Activated CD4-positive, alpha-beta T cell treated with anti-CD3 and anti-CD28 coated beads for 1 hour (primary cell): Measurements from ENCODE around the gene SLC41A2.
A peak's percentile ranks its signal among the peaks of the same experiment; 100 is the strongest.
"Not testable (repeated sequence)": the region's sequence is repeated elsewhere in the genome, so short reads cannot be mapped to it uniquely, and the experiment has no call there.

Experiments used
- DNase-seq: peaks from one replicate; pipeline ENCODE4 v3.0.0-alpha.2; 2020

Gene SLC41A2

DNA sequence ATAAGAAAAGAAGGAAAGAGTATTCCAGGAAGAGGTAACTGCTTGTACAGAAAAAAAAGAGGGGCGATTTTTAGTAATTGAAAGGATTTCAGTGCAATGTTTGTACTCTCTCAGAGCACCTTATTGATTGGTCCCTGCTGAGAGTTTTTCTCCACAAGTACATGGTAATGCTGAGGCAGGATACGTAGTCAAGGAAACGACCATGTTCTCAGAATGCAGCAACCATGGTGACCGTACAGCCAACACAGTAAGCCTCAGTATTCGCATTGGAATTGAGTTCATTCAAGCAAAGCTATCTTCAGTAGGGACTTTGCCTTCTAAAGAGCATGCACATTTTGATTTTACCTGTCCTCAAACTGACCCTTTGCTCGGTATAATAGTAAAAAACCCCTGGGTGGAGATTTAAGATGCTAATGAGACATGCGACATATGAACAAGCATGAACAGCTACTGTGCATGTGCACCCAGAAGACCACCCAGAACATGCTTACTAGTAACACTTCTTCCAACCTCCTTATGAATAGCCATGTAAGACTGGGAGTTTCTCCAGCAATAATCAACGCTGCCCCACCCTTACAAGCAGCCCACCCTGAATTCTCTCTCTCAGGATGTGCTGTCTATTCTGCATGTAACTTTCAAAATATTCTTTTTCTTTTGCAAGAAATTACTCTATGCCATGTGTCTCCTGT is 6.2 kb upstream of the SLC41A2 start:
- DNase-seq = no peak

DNA sequence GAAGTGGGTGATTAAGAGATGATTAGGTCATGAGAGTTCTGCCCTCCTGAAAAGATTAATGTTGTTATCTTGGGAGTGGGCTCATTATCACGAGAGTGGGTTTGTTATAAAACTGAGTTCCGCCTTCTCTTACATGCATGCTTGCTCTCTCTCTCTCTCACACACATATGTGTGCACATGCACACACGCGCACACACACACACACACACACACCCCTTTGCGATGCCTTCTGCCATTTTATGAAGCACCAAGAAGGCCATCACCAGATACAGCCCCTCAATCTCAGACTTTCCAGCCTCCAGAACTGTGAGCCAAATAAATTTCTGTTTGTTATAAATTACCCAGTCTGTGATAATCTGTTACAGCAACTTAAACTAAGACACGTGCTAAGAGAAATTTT is 5.7 kb upstream of the SLC41A2 start:
- DNase-seq = no peak

DNA sequence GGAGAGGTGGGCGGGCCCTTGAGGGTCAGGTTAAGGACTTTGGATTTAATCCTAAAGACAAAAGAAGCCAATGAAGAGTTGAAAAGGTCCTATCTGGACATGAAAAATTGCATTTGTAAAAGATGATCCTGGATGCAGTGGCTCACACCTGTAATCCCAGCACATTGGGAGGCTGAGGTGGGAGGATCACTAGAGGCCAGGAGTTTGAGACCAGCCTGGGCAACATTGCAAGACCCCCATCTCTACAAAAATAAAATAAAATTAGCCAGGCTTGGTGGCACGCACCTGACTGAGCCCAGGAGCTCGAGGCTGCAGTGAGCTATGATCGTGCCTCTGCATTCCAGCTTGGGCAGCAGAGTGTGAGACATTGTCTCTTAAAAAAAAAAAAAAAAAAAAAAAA is 2.4 kb upstream of the SLC41A2 start:
- DNase-seq = no peak

DNA sequence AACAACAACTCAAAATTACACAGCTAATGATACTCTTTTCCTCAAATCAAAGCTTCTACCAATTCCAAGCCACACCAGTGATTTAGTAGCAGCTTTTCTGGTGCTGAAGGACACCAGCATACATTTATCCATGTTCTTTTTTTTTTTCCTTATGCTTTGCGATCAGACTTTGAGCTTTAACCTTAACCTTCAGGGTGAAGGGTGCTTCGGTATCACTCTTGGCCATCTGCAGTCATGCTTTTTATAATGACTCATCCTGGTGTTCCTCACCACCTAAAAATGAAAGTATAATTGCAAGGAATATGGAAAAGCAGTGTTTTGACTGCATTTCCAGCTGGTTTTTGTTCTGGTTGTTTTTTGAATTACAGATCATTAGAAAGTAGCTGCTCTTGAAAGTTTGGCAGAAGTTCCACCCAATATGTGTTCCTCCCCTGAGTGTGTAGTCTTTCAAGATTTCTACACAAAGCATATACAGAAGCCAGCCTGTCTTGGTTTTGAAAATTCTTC is 1.3 kb upstream of the SLC41A2 start:
- no peak for DNase-seq

DNA sequence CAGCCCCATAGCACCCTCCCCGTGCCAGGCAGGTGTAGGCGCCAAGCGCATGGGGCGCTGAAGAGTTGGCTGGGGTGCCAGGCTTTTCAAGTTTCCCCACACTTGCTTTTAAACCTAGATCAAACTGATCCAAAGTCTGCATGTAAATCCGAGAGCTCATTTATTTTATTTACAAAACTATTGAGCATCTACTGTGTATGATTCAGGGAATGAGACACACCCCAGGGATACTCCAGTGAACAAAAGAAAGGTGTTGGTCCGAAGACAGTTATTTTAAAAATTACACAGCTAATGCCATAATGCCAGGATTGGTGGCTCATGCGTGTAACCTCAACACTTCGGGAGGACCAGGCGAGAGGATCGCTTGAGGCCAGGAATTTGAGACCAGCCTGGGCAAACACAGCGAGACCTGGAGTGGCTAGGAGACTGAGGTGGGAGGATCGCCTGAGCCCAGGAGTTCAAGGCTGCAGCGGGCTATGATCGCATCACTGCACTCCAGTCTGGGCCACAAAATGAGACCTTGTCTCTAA is 780 bp upstream of the SLC41A2 start:
- DNase-seq = no peak

DNA sequence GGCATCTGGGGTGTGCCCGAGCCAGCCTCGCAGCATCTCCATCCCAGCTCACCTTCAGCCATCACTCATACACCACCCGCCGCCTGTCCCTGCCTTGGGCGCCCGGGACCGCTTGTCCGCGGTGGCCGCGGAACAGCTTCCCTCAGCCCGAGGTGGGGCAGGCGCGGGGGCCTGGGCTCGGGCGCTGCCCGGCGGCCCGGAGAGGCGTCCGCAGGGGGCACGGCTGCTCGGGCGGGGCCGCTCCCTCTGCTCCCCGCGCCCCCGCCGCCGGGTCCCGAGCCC is 430 bp downstream of the SLC41A2 start:
- DNase-seq = peak; percentile 22

DNA sequence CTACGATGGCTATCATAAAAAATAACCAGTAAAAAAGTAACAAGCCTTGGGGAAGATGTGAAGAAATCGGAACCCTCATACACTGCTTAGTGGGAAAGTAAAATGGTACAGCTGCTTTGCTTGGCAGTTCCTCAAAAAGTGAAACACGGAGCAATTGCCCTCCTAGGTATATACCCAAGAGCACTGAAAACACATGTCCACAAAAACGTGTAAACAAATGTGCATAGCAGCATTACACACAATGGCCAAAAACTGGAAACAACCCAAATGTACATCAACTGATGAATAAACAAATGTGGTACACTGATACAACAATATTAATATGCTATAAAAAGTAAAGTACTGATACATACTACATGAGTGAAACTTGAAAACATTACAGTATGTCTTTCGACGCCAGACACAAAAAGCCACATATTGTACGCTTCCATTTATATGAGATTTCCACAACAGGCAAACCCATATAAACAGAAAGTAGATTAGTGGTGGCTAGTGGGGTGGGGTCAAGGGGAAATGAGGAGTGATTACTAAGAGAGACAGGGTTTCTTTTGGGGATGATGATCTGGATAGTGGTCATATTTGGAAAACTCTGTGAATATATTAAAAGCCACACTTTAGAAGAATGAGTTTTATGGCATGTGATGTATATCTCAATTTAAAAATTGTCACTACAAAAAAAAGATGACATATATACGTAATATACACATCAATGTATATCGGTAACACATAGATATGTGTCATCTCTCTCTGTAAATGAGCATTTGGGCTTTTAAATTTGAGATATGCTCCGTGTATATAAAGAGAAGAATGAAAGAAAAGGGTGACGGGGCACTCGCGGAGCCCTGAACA is 996 bp downstream of the SLC41A2 start:
- DNase-seq = no peak

DNA sequence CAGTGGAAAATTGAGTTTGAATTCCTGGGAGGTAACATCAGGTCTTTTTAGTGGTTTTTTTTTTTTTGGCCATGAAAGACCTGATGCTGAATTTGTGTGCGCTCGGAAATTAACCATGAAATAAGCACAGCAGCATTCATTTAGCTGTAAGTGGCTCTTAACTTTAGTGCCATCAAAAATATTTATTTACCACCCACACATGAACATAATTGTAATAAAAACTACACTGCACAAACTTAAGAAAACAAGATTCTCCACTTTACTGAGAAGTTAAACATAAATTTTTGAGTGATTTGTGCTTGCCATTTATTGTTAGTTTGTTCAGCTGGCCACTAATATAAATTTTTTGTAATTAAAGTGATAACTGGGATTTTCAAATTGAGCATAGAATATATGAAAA is 2.4 kb downstream of the SLC41A2 start:
- DNase-seq = no peak

DNA sequence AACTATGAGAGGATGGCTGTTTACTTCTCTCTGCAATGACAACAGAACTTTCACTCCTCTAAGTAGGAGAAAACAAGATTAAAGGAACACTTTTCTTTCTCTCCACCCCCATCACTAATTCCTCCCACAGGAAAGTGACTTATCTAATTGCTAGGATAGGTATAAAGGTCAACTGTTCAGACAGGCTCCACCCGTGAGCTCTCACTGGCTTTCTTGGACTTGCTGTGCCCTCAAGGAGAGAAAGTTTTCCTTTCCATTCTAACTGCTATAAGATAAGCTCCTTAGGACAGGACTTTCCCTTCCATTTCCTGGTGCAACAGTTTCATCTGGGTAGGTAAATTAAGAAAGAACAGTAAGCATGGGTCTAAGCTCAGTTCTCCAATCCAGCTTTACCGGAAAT is 4.8 kb downstream of the SLC41A2 start:
- DNase-seq = no peak

DNA sequence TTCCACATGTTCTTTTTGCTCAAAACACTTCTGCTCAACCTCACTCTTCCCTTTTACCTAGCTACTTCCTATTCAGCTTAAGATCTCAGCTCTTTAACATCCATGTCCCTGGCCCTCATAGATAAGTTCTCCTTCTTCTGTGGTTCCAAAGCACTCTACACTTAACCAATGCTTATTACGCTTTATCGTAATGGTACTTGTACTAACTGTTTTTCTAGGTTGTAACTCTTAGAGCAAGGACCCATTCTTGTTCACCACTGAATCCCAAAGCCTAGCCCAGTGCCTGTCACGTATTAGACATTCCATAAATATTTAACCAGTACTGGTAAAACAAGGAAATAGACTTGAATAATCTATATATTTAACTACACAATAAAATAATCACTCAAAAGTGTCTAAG is 5.3 kb downstream of the SLC41A2 start:
- DNase-seq = no peak

DNA sequence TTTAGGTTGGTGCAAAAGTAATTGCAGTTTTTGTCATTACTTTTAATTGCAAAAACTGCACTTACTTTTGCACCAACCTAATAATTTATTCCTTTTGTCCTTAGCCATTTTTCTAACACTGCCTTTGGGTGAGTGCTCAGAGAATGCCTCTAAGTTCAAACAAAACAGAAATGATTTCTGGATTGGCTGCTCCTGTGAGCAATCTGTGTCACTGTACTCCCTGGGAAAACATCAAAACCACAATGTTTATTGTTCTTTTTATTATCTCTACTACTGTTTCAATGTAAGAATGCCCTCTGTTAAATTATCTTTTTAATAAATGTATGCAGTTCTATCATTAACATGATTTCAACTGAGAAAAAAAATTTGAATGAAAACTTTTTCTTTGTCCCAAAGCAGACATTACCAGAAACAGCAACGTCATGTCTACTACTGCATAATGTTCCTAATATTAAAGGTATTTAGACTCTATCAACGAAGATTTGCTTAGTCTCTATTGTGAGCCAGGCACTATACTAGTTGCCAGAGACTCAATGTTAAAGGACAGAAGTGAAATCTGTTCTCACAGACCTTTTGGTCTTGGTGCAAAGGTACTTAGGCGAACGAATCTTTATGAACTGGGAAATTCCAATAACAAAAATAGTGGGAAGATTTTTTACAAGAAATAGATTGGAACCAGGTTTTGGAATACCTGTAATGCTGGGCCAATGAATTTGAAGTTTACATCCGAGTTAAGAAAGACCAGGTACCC is 6.2 kb downstream of the SLC41A2 start:
- no peak for DNase-seq

DNA sequence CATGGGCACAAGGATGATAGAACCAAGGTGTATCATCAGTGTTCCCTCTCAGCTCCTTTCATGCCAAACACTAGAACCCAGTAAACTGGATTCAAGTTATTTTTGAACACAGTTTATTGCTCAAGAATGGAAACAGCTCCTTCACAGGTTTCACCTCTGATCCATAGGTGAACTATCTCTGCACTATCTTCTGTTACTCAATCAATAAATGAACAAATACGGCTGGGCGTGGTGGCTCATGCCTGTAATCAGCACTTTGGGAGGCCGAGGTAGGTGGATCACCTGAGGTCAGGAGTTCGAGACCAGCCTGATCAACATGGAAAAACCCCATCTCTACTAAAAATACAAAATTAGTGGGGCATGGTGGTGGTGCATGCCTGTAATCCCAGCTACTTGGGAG is 9.4 kb downstream of the SLC41A2 start:
- not testable (repeated sequence) for DNase-seq

DNA sequence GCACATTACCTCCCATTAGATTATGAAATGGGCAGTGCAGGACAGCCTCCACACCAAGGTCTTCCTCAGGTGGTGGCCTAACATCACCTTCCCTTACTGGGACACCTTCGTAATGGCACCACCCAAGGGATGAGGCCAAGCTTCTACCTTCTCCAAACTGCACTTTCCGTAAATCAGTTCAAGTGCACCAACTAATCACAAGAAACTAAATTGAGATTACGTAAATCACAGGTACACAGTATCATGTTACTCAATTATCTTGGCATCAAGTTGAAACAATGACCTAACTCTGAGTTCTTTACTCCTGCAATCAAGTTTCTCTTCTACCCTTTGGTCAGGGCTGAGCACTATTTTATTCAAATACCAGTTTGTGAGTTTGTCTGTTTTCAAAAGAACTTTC is 13.8 kb downstream of the SLC41A2 start:
- no peak for DNase-seq

DNA sequence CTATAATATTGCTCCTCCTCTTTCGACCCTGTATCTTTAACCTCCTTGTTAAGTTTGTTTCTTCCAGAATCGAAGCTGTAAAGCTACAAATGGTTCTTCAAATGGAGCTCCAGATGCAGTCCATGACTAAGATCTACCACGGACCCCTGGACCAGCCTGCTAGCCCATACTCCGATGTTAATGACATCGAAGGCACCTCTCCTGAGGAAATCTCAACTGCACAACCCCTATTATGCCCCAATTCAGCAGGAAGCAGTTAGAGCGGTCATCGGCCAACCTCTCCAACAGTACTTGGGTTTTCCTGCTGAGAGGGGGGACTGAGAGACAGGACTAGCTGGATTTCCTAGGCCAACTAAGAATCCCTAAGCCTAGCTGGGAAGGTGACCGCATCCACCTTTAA is 14.7 kb downstream of the SLC41A2 start:
- DNase-seq = not testable (repeated sequence)

DNA sequence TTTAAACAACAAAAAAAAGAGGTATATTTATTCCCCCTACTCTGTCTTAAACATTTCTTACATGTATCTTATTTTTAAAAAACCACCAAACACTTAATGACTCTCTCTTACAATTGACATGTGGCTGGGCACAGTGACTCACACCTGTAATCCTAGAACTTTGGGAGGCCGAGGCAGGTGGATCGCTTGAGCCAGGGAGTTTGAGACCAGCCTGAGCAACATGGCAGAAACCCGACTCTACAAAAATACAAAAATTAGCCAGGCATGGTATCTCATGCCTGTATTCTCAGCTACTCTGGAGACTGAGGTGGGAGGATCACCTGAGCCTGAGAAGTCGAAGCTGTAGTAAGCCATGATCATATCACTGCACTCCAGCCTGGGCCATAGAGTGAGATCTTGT is 16.0 kb downstream of the SLC41A2 start:
- no peak for DNase-seq

DNA sequence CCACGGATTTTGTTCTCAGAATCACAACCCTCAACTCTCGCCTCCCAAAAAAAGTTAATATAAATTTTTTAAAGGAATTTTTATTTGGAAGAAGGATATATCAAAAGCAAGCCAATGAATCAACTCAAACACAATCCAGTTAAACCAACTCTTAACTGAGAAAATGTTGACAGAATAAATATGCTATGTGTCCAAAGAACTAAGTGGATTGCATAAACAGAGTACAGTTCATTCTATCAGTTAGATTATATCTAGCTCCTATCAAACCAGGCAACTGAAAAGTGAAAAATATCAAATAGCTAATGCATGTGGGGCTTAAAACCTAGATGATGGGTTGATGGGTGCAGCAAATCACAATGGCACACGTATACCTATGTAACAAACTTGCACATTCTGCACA is 16.6 kb downstream of the SLC41A2 start:
- DNase-seq = no peak

DNA sequence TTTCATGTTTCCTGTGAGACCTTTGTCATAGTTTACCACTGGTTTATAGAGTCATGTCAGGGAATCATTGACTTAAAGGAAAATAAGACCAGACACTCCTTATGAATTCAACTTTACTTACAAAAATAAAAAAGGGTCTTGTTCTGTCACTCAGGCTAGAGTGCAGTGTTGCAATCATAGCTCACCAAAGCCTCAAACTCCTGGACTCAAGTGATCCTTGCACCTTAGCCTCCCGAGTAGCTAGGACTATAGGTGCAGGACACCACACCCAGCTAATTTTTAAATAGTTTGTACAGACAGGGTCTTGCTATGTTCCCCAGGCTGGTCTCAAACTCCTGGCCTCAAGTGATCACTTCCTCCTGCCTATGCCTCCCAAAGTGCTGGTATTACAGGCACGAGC is 19.0 kb downstream of the SLC41A2 start:
- DNase-seq = no peak

DNA sequence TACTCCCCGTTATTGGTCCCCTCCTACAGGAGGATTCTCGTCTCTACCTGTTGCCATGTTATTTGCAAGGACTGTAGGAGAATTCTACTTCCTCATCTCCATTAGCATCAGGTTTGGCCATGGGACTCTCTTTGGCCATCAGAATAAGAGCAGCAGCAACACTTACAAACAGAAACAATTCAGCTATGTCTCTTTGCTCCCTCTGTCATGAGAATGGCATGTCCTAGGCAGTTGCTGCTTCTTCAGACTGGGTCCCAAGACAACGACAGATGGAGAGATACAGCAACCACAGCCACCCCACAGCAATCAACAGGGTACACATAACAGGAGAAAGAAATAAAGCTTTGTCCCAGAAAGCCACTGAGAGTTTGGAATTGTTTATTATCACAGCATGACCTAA is 19.7 kb downstream of the SLC41A2 start:
- no peak for DNase-seq

DNA sequence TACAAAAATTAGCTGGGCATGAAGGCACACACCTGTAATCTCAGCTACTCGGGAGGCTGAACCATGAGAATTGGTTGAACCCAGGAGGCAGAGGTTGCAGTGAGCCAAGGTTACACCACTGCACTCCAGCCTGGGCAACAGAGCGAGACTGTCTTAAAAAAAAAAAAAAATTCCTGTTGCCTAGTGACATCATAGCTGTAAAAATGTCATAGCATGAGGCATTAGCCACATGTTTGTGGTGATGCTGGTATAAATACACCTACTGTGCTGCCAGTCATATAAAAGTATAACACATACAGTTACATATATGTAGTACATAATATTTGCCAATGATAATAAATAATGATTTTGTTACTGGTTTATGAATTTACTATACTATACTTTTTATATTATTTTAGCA is 22.2 kb downstream of the SLC41A2 start:
- no peak for DNase-seq

DNA sequence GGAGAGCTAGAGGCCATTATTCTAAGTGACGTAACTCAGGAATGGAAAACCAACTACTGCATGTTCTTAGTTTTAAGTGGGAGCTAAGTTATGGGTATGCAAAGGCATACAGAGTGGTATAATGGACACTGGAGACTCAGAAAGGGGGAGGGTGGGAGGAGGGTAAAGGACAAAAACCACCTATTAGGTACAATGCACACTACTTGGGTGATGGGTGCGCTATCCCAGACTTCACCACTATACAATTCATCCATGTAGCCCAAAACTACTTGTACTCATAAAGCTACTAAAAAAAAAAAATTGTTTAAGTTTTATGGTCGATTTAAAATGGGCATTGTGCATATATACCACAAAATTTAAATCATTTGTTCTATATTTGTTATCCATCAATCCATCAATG is 24.3 kb downstream of the SLC41A2 start:
- DNase-seq = no peak

DNA sequence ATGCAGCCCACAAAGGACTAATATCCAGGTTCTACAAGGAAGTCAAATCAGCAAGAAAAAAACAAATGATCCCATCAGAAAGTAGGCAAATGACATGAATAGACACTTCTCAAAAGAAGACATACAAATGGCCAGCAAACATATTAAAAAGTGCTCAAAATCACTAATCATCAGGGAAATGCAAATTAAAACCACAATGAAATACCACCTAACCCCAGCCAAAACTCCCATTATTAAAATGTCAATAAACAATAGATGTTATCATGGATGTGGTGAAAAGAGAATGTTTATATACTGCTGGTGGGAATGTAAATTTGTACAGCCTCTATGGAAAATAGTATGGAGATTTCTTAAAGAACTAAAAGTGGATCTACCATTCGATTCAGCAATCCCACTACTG is 25.0 kb downstream of the SLC41A2 start:
- DNase-seq = no peak

DNA sequence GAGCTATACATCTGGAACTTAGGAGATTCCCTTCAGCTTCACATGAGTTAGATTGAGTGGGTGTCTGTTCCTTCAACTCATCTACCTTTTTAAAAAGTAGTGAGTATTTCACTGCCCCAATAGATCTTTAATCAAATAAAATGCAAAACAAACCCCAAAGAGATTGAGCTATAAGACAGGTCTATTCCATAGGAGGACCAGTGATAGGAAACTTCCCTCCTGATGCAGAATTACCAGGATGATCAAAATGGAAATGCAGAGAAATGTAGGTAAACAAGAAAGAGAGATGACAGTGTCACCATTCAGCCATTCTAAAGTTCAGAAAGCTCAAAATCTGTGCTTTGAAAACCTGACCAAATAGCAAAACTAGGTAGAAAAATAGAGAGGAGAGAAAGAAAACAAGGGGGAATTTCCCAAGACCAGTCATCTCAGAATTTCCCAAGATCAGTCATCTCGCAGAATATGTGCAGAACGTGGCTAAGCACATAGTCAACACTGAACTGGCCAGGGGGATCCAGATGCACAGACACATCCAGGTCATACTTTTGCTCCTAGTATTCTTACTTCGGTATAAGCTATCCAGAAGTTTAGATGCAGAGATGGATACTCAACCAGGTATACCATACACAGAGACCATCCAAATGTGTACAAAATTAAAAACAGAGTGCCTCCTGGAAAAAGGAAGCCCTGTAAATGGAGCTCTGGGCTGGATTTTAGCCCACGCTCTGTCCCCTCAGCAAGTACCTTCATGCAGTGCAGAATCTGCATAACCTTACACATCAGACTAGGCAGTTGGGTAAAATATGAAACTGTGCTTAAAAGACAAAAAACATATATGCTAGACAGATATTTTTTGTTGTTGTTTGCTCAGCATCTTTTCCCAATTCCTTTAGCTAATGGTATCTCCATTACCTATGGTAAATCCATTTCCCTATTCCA is 27.4 kb downstream of the SLC41A2 start:
- DNase-seq = no peak

DNA sequence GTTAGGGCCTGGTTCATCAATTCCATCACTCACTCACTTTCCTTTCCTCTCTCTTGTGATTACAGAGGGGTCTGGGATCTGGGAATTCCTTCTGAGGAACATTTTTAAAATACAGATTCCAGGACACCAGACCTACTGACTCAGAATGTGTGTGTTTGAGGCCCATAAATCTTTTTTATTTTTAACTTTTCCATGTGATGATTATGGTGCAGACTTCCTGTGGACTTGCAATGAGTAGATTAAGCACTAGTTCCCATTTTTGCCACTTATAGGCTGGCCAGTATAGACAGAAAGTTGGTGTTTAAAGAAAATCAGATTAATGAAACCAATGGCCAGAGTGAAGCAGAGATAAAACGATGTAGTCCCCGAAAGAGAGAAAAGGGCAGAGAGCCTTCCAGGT is 28.1 kb downstream of the SLC41A2 start:
- DNase-seq = no peak
